T-helper 1 cell treated with Interleukin-12 subunit alpha and Interleukin-12 subunit beta and Interleukin-4 antibody, amounts not matched to agents 30 ng/mL and 1 ng/mL, for 36 hours (primary cell): Measurements from ENCODE around the gene RACK1. TPM values are rescaled to one million over a fixed set of nuclear protein-coding genes. Genes with fewer than 3 reads are reported as not detected.
"Not testable (repeated sequence)": the region's sequence is repeated elsewhere in the genome, so short reads cannot be mapped to it uniquely, and the experiment has no call there.

Experiments
- intact Hi-C: fragments of 100-400 bp; cut with micrococcal nuclease; formaldehyde crosslinking; loops from one replicate; pipeline ENCODE4 v1.15.1; 2024
- total RNA-seq: library from RNA; stranded (reverse); gene quantifications from 2 replicates; pipeline ENCODE4 v1.2.3, GENCODE V29; 2022

Gene RACK1
- total RNA-seq, 1 donor from 2014 or later, result 1,652 TPM

DNA sequence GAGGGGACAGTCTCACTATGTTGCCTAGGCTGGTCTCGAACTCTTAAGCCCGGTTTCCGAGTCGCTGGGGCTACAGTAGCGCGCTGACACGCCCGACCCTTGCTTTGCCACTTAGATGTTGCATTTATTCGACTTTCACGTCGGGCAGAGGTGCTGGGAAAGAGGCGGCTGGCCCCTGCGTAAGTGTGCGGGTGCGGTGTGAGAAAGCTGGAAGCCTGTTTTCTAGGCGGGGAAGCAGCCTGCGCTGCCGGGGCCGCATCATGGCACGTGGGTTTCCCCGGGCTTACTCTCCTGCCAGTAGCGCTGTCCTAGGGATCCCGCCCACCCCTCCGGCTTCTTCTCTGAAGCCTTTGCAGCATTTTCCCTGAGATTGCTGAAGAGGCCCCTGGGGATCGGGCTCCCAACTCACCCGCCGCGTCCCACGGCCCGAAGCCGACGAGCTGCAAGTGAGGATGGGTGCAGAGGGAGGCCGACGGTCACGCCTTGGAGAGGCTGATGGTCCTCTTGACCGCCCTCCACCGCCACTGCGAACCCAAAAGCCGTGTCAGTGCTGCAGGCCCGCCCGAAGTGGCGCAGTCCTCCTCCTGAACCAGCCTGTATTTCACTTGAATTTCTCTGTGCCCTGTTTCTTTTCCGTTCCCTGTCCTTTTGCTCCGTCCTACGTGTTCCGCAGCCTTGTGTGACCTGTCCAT, 26.4 kb downstream of the RACK1 start:
- intact Hi-C loops, result no loop called here

DNA sequence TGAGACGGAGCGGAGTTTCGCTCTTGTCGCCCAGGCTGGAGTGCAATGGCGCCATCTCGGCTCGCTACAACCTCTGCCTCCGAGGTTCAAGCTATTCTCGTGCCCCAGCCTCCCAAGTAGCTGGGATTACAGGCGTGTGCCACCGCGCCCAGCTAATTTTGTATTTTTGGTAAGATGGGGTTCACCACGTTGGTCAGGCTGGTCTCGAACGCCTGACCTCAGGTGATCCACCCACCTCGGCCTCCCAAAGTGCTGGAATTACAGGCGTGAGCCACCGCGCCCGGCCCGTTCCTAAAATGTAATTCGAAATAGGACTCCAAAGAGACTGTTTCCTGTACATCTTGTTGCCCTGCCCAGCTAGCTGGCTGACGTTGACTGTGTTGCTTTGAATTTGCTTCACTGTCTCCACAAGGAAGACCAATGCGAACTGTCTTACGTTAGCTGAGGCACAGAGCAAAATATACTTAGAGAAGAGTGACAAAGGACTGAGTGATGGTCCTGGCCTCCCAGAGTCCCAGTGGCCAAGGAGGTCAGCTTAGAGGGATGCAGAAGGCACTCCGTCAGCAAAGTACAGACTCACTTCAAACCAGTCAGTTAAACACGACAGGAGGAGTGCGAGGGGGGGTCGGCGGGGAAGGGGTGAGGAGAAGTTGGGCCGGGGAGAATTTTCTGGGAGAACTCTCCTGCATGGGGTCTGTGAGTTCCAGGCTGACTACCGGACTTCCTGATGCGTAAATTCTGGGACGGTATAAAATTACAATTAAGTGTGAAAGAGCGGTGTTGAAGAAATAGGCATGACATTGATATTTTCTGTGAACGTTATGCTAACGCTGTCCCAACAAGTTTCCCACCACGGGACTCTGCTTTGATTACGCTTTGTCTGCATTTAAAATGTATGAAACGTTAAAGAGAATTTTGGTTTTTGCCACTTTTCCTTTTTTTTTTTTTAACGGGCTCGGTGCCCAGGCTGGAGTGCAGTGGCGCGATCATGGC, 27.4 kb downstream of the RACK1 start:
- intact Hi-C loops, result no loop called here

DNA sequence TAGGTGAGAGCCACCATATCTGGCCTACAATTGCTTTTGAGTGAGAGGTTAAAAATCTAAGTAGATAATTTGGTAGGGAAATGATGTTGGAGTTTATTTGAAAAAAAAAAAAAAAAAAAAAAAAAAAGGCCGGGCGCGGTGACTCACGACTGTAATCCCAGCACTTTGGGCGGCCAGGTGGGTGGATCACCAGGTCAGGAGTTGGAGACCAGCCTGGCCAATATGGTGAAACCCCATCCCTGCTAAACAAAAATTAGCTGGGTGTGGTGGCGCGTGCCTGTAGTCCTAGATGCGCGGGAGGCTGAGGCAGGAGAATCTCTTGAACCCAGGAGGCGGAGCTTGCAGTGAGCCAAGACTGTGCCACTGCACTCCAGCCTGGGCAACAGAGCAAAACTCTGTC, 29.5 kb downstream of the RACK1 start:
- intact Hi-C loops, result not testable (repeated sequence)

DNA sequence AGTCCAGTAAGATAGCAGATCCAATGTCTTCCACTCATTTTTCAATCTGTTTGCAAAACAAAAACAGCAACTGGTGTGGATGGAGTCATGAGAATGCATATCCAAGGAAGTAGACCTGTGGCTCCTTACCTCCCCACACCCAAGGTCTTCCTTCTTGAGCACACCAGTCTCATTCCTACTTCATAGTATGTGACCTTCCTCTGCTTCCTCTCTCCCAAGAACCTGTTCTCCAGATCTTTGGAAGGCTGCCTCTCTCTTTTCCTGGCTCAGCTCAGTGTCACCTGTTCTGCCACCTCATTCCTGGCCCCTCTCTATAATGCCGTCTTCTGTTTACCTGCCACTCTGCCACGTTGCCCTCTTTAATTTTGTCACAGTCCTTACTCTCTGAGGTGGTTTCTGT, 30.8 kb downstream of the RACK1 start:
- intact Hi-C loops, result no loop called here

DNA sequence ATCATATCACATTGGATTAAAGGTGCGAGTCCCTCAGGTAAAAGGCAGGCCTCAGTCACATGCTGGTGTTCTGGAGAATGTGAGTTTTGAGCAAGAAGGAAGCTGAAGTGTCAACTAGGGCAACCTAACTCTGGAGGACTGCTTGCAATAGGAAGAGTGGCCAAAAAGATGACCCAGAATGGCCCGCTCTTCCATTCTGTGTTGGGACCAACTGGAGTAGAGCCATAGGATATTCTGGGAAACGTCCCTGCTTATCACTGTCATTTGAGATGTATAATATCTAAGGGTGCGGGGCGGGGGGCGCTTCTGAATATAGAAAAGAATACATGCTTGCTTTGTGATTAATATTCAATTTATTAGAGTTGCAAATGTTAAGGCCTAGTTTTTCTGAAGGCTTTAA, 31.6 kb downstream of the RACK1 start:
- intact Hi-C loops, result no loop called here

DNA sequence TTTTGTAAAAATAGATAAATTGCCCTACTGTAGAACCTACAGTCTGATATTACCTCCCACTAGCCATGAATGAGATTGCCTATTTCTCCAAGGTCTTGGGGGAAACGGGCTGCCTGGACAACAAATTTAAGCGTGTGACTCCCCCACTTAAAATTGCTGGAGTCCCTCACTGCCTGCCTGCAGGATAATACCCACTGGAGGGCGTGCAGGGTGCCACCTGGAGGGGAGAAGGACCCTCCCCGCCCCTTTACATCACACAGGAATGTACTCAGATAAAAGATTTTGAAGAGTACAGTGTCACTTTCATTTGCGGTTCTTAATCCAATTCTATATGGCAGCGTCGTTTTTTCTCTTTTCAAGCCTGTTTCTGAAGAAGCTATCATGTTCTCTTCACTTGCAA, 32.5 kb downstream of the RACK1 start:
- intact Hi-C loops, result no loop called here

DNA sequence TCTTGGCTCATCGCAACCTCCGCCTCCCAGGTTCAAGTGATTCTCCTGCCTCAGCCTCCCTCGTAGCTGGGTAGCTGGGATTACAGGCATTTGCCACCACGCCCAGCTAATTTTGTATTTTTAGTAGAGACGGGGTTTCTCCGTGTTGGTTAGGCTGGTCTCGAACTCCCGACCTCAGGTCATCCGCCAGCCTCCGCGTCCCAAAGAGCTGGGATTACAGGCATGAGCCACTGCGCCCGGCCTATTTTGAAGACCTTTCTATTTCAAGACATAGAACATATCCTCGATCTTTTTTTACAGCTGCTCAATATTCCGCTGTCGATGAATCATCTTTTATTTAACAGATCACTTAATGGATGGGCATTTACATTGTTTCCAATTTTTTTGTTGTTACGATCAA, 33.0 kb downstream of the RACK1 start:
- intact Hi-C loops, result not testable (repeated sequence)

DNA sequence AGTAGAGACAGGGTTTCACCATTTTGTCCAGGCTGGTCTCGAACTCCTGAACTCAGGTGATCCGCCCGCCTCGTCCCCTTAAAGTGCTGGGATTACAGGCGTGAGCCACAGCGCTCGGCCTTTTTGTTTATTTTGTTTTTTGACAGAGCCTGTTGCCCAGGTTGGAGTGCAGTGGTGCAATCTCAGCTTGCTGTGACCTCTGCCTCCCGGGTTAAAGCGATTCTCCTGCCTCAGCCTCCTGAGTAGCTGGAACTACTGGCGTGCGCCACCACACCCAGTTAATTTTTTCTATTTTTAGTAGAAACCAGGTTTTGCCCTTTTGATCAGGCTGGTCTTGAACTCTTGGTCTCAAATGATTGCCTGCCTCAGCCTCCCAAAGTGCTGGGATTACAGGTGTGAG, 33.6 kb downstream of the RACK1 start:
- intact Hi-C loops, result not testable (repeated sequence)

DNA sequence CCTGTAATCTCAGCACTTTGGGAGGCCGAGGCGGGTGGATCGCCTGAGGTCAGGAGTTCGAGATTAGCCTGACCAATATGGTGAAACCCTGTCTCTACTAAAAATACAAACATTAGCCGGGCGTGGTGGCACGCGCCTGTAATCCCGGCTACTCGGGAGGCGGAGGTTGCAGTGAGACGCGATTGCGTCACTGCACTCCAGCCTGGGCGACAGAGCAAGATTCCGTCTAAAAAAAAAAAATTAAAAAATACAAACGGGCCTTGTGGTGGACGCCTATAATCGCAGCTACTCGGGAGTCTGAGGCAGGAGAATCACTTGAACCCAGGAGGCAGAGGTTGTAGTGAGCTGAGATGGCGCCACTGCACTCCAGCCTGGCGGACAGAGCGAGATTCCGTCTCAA, 34.7 kb downstream of the RACK1 start:
- intact Hi-C loops, result loop anchor here (5.0 kb wide), 1 partner anchor 157 kb away; no protein-coding TSS in a partner anchor

DNA sequence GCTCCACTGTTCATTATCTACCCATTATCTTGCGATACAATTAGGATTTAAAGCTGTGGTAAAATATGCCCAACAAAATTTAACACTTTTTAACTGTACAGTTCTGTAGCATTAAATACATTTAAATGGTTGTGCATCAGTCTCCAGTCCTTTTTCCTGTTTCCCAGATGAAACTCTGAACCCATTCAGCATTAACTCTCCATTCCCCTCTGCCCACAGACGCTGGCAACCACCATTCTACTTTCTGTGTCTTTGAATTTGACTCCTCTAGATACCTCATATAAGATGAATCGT, 35.8 kb downstream of the RACK1 start:
- intact Hi-C loops, result loop anchor here (1.0 to 5.0 kb wide), 5 partner anchors 10 to 156 kb away; no protein-coding TSS in a partner anchor

DNA sequence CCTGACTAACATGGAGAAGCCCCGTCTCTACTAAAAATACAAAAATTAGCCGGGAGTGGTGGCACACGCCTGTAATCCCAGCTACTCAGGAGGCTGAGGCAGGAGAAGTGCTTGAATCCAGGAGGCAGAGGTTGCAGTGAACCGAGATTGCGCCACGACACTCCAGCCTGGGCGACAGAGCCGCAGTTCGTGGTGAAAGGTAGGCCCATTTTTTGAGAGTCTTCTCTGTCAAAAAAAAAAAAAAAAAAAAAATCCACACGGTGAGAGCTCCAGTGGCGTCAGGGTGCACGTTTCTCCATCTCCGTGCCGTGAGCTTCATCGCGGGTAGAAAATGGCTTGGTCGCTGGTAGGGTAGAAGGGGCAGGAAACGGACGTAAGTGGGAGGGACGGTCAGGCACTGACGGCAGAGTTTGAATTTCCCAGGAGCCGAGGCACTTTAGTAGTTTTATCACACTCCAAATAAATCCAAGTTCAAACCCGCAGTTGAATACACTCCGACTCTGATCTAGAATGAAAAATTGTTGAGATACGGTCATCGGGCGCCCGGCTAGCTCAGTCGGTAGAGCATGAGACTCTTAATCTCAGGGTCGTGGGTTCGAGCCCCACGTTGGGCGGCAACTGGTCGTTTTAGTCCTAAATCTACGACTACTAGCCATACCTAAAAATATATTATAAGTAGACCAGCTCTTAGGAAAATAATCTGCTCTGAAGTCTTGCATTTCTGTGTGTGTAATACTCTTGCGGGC, 36.3 kb downstream of the RACK1 start:
- intact Hi-C loops, result loop anchor here (1.0 to 5.0 kb wide), 5 partner anchors 11 to 155 kb away; no protein-coding TSS in a partner anchor

DNA sequence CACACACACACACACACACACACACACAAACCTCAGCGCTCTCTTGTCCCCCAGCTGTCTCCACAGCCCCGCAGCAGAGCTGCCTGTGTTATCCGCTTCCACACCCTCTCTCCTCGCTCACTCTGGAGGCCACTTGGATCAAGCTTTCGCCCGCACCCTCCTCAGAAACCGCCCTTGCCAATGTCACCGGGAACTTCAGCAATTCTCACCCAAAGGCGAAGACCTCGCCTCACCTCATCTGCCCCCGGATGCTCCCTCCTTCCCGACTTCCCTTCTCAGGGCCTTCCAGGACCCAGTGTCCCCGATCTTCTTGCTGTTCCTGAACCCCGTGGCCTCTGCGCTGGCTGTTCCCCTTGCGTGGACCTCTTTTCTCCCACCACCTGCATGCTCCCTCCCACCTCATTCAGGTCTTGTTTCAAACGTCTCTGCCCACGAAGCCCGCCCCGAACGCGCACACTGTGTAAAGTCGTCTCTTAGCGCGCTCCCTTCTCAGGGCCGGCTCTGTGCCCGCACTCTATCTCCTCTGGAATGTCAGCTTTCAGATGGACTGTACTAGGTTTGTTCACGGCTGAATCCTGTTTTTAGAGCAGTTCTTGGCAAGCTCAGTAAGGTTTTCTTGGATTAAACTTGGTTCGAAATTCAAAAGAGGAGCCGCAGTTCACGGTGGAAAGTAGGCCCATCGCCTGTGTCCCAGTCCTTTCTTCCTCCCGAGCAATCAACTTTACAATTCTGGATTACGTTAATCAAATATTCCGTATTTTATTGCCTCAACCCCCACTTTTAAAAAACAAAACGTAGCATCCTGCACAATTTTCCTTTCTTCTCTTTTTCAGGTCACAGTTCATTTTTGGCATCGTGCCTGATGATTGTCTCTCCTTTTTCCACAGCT, 37.7 kb downstream of the RACK1 start:
- intact Hi-C loops, result loop anchor here (5.0 kb wide), 1 partner anchor 154 kb away; no protein-coding TSS in a partner anchor

DNA sequence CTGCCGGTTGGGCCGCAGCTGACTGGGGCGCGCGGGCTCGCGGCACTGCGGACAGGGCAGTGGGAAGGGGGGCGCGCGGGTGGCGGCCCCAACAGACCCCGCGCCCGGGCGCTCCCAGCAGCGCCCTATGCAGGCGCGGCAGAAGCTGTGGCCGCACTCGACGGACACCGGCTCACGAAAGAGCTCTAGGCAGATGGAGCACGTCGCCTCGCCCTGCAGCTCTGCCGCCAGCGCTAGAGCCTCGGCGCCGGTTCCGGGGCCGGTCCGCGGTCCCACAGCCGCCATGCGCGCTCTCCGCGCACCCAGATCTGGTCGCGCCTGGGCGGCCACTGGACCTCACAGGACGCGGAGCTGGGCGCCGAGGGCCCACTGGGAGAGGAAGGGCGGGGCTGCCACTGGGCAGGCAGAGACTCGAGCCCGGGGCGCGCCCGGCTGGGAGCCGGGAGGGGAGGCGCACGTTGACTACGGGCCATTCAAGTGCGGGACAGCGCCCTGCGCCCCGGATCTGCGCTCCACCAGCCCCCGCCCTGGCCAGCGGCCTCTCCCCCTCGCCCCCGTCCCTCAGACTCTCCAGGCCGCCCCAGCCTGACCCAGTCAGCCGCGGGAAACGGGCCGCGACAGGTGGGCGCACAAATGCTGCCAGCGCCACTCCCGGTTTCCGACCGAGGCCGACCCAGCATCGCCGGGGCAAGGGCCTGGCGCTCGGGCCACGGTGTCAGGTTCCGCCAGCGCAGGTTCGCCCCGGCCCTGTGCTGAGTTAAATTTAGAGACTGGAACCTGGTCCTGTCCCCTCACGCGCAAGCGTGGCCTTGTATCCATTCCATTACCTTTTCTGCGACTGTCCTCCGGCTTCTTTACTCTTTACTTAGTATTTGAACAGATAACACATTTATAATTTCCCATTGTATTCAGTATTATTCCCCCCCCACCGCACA, 38.6 kb downstream of the RACK1 start, which contains the start of gene TRIM7:
TRIM7 (minus strand) TSS at position 371 of the 935 bp plus-strand sequence; CDS start at position 285, 86 bp downstream.
- intact Hi-C loops, result loop anchor here (5.0 kb wide), 1 partner anchor 153 kb away; no protein-coding TSS in a partner anchor

DNA sequence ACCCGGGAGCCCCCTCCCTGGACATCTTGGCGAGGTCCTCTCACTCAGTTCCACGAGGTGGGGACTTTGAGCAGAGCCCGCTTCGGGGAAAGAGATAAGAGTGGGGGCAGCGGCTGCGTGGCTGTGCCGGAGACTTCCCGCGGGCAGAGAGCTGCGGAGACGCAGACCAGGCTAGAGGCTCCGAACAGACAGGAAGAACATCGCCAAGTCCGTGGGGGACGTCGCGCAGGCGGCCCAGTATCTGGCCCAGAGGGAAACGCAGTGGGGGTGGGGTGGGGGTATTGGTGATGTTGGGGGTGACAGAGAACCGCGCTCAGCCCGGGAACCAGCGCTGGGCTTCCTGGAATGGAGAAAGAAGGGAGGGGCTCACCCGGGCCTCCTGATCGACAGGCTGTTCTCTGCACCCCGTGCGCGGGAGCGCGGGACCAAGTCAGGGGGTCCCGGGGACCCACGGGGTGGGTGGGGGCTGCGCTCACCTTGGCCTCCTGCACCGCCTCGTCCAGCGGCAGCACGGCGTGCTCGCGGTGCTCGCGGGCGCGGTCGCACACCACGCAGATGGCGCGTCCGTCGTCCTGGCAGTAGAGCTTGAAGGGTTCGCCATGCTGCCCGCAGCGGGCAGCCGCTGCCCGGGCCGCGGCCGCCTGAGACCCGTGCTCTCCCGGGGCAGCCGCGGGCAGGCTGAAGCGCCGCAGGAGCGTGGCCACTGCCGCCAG, 39.4 kb downstream of the RACK1 start:
- intact Hi-C loops, result no loop called here

DNA sequence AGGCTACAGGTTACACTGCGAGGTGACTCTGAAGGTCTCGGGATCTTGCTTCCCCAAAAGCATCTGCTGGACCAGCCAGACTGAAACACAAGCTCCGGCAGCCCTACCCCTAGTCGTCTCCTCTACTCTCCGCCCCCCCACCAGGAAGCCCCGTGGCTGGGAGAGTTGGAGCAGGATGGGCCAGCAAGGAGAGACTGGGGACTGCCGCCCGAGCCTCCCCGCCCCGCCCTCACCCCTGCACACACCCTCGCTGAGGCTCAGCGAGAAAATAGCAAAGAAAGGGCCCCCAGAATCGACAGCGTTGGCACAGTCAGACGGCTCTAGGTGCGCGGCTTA, 40.0 kb downstream of the RACK1 start:
- intact Hi-C loops, result no loop called here

DNA sequence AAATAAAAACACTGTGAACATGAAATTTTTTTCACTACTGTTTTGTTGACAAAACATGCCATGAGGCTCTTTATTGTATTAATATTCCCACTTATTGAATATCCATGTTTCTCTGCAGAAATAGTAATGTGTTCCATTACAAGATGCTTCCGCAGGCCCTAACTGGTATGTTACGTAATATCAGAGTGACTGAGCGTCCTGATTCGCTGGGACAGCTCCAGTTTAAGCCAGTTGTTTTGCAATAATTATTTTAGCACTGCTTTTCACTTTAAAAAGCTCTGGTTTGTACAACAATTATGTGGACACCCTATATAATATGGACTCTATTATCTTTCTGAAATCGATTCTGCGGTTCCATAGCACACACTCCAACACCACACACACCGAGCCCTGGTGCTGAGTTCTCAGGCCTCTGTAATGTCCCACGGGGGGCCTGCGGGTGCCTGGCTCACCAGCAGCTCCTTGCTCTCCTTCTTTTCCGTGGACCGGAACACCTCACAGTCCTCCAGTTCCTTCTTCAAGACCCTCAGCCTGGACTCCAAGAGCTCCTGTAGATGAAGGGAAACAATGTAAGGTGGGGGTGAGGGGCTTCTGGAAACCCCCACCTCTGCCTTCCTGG, 40.5 kb downstream of the RACK1 start:
- intact Hi-C loops, result no loop called here

DNA sequence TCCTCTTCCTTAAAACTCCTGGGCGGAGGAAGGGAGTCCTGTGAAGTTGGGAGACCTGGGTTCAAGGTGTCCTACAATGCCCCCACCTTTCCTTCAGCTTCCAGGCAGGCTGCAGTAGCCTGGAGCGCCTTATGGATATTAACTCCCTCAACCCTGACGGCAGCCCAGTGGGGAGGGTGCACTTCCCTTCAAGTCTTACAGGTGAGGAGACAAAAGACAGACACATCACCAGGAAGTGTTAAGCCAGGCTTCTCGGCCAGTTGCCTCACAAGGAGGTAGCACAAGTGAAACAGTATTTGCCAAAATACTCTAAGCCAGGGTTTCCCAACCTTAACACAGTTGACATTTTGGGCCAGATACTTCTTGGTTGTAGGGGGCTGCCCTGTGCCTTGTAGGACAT, 42.9 kb downstream of the RACK1 start:
- intact Hi-C loops, result no loop called here

DNA sequence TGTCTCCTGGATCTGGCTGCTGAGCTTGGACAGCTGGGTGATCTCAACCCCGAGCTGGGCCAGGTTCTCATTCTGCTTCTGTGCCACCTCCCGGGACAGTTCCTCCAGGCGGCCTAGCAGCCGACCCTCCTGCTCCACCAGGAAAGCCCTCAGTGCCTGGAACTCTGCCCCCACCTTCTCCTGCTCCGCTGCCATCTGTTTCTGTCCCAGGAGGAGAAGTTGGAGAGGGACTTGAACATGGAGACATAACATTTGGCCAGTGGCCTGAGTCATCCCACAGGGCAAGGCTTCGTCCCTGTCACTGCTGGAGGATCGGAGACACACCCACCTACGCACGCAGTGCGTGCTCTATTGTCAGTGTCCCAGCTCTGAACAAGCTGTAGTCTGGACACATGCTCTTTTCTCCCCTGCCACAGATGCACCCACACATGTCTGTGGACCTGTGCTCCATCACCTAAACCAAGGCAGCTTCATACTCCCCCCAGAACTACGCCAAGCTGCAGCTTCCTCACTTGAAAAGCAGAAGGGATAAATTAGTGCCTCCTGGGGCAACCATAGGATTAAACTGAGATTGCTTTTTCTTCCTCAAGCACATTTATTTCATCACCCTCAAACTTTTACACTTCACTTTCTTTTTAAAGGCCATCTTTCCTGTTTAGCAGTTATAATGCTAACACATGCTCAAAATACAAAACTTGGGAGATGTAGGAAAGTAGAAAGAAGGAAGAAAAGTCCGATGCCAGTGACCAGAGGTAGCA, 43.6 kb downstream of the RACK1 start:
- intact Hi-C loops, result no loop called here
